GM12872 (cell line): ENCODE measurements around the gene TACR3.

Experiments used
- CTCF ChIP-seq: IDR thresholded peaks from 3 replicates; pipeline ENCODE4 v1.5.1; 2011; ENCODE audit warnings: low read depth, mild to moderate bottlenecking, low read length, moderate library complexity; ENCODE audit not compliant: insufficient read depth

Gene TACR3

GRCh38 chr4:103626296-103626695 is 93.5 kb downstream of the TACR3 start:
- no peak for TF ChIP-seq CTCF

DNA sequence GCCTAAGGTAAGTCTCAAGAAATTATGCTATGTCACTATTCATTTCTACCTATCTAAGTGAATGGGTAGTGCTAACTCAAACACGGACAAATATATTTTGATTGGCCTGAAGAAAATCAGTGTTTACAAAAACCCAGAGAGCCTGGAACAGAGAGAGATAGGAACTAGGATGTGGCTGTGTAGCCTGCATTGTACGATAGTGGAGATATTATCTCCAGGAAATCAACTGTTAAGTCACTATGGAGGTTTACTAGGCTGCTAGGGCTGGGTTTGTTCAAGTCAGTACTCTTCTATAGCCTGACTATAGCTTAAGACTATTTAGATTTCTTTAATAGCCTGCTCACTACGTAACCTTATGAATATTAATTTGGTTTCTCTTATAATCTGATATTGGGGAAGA is 127.9 kb downstream of the TACR3 start:
- no peak for TF ChIP-seq CTCF

DNA sequence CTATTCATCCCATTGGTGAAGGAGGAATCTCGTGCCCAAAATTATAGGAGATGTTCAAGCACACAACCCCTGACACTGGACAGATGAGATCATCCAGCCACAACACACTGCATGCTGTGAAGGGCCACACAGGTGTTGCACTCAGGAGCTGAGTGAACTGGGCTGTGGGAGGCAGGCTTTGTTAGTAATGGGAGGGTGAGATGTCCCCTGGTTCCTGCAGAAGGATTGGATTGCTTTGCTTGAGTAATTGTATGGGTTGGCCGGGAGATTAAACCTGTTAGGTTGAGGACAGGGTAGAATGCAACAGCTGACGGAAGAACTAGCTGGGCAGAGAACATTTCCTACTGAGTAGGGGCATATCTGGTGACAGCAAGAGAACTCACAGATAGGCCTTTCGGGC is 152.2 kb downstream of the TACR3 start:
- TF ChIP-seq CTCF, result no peak
